GM18951 (cell line): Measurements from ENCODE around the gene TCF7L2.

Source experiments
- POLR2A ChIP-seq: IDR thresholded peaks from 4 replicates; pipeline ENCODE4 v1.6.1; 2011; ENCODE audit warnings: mild to moderate bottlenecking; ENCODE audit not compliant: insufficient read length, insufficient read depth; ENCODE audit errors: extremely low read depth
- in situ Hi-C: fragments of 300-500 bp; cut with MboI; formaldehyde crosslinking; loops from one replicate; pipeline ENCODE4 v1.12.0; 2022; ENCODE audit warnings: low sequenced_read_pairs, mixed read lengths, inconsistent platforms; ENCODE audit not compliant: unreplicated experiment

Gene TCF7L2

GRCh38 chr10:113127901-113128283 lies 177.8 kb downstream of the TCF7L2 start:
- TF ChIP-seq POLR2A: no peak
- in situ Hi-C loops: no loop called here

- no peak for TF ChIP-seq POLR2A
- in situ Hi-C loops: no loop called here
Observed at GRCh38 chr10:113128450-113129070, 178.5 kb downstream of the TCF7L2 start.

- no peak for TF ChIP-seq POLR2A
- in situ Hi-C loops: no loop called here
Observed at GRCh38 chr10:113129117-113129516, 179.1 kb downstream of the TCF7L2 start.

GRCh38 chr10:113130014-113130641 lies 180.1 kb downstream of the TCF7L2 start:
- in situ Hi-C loops: no loop called here
- TF ChIP-seq POLR2A: no peak

- in situ Hi-C loops: no loop called here
Observed at GRCh38 chr10:113131613-113132261, 181.7 kb downstream of the TCF7L2 start.

GRCh38 chr10:113132591-113133121 lies 182.6 kb downstream of the TCF7L2 start:
- in situ Hi-C loops: no loop called here
- TF ChIP-seq POLR2A: no peak

More at GRCh38 chr10:113131613-113132261, 181.7 kb downstream of the TCF7L2 start:
- no peak for TF ChIP-seq POLR2A

GRCh38 chr10:113133497-113134115 lies 183.6 kb downstream of the TCF7L2 start:
- in situ Hi-C loops: no loop called here
- no peak for TF ChIP-seq POLR2A

- in situ Hi-C loops: no loop called here
- TF ChIP-seq POLR2A: no peak
Observed at GRCh38 chr10:113135025-113135424, 185.0 kb downstream of the TCF7L2 start.

- no peak for TF ChIP-seq POLR2A
- in situ Hi-C loops: no loop called here
Observed at GRCh38 chr10:113137941-113138685, 188.1 kb downstream of the TCF7L2 start.

- in situ Hi-C loops: no loop called here
- no peak for TF ChIP-seq POLR2A
Observed at GRCh38 chr10:113138937-113139585, 189.0 kb downstream of the TCF7L2 start.

- TF ChIP-seq POLR2A: no peak
- in situ Hi-C loops: no loop called here
Observed at GRCh38 chr10:113139699-113140098, 189.7 kb downstream of the TCF7L2 start.
